Right ventricle myocardium inferior (tissue), 1 donor: ENCODE measurements around the gene MAP3K2. TPM values are rescaled to one million over a fixed set of nuclear protein-coding genes. Genes with fewer than 3 reads are reported as not detected.
A peak's percentile ranks its signal among the peaks of the same experiment; 100 is the strongest.

Experiments used
- ATAC-seq: fragments of 200-7000 bp; cut with Tn5 transposase; one replicate; pipeline ENCODE4 v1.9.1; 2020; ENCODE audit warnings: mild to moderate bottlenecking, moderate library complexity
- DNase-seq: peaks from one replicate; pipeline ENCODE4 v3.0.0; 2021; ENCODE audit errors: missing footprints
- intact Hi-C: fragments of 100-400 bp; cut with DNase I; formaldehyde crosslinking; loops from one replicate; pipeline ENCODE4 v1.11.0; 2022
- long read RNA-seq: library from polyadenylated mRNA; unstranded; transcript quantifications from one replicate; pipeline ENCODE4 v2.0.0, GENCODE V29; 2021
- total RNA-seq: library from RNA; stranded (reverse); fragmentation: NEBNext Ultra II Directional; extraction: Animal tissue kit (Norgen Biotek cat#: 25700); gene quantifications from one replicate; pipeline ENCODE4 v1.2.1, GENCODE V29; 2021
- donor health status: DM: no; HTN: yes; CAD: no; lungs with severe emphysema.

The MAP3K2 gene
- total RNA-seq: 23.4 TPM
- long read RNA-seq, partial matches to known transcripts: 0 of 11 reads
- long read RNA-seq, other reads (novel, unspliced or antisense): 11 of 11 reads

- peak; percentile 97 for DNase-seq
- intact Hi-C loops: loop anchor here (2.0 kb wide), 1 partner anchor 33 kb away; no protein-coding TSS in a partner anchor
- peak; percentile 95 for ATAC-seq
Measured at GRCh38 chr2:127387655-127388422, at the start of gene MAP3K2. MAP3K2 (minus strand) TSS chr2:127387975; CDS start chr2:127343129, 44,846 bp downstream.

- DNase-seq (no peak), ATAC-seq (no peak)
- intact Hi-C loops: no loop called here
Measured at GRCh38 chr2:127437056-127437455, 49.3 kb upstream of the MAP3K2 start.

GRCh38 chr2:127434515-127434914 lies 46.7 kb upstream of the MAP3K2 start:
- ATAC-seq: no peak
- DNase-seq: no peak
- intact Hi-C loops: no loop called here

- DNase-seq (no peak), ATAC-seq (no peak)
- intact Hi-C loops: no loop called here
Measured at GRCh38 chr2:127431408-127432023, 43.7 kb upstream of the MAP3K2 start.

GRCh38 chr2:127429844-127430425 lies 42.2 kb upstream of the MAP3K2 start:
- intact Hi-C loops: no loop called here
- DNase-seq: no peak
- no peak for ATAC-seq

- intact Hi-C loops: no loop called here
- ATAC-seq: no peak
- no peak for DNase-seq
Measured at GRCh38 chr2:127429291-127429690, 41.5 kb upstream of the MAP3K2 start.

- DNase-seq (no peak), ATAC-seq (no peak)
- intact Hi-C loops: no loop called here
Measured at GRCh38 chr2:127428815-127429109, 41.0 kb upstream of the MAP3K2 start.

- ATAC-seq (no peak), DNase-seq (no peak)
- intact Hi-C loops: no loop called here
Measured at GRCh38 chr2:127428057-127428814, 40.5 kb upstream of the MAP3K2 start.

GRCh38 chr2:127427376-127428056 lies 39.7 kb upstream of the MAP3K2 start:
- DNase-seq: no peak
- intact Hi-C loops: no loop called here
- no peak for ATAC-seq

GRCh38 chr2:127426501-127427354 lies 39.0 kb upstream of the MAP3K2 start:
- peak; percentile 10 for ATAC-seq
- intact Hi-C loops: no loop called here
- DNase-seq: no peak

- no peak for ATAC-seq
- intact Hi-C loops: no loop called here
- no peak for DNase-seq
Measured at GRCh38 chr2:127425540-127426490, 38.0 kb upstream of the MAP3K2 start.

GRCh38 chr2:127424598-127425520 lies 37.1 kb upstream of the MAP3K2 start:
- intact Hi-C loops: no loop called here
- ATAC-seq (no peak), DNase-seq (no peak)

GRCh38 chr2:127423880-127424279 lies 36.1 kb upstream of the MAP3K2 start:
- ATAC-seq: no peak
- intact Hi-C loops: no loop called here
- no peak for DNase-seq

GRCh38 chr2:127423478-127423843 lies 35.7 kb upstream of the MAP3K2 start:
- no peak for ATAC-seq
- DNase-seq: no peak
- intact Hi-C loops: no loop called here

- DNase-seq (peak; percentile 81), ATAC-seq (no peak)
- intact Hi-C loops: no loop called here
Measured at GRCh38 chr2:127422559-127423477, 35.0 kb upstream of the MAP3K2 start.
